HL-60 (cell line): ENCODE data around the gene GATA6.

Experiments used
- POLR2AphosphoS5 ChIP-seq: IDR thresholded peaks from 2 replicates; pipeline ENCODE4 v1.6.1; 2012; ENCODE audit warnings: low read depth
- TF ChIP-seq, protein P1 (sequence below): IDR thresholded peaks from one replicate; pipeline ENCODE4 v1.5.1; 2011; ENCODE audit warnings: low read length, control low read depth, inconsistent platforms; ENCODE audit not compliant: insufficient read depth

GRCh38 chr18:22172594-22173049 is 3.2 kb downstream of the GATA6 start:
- TF ChIP-seq, protein P1, sequence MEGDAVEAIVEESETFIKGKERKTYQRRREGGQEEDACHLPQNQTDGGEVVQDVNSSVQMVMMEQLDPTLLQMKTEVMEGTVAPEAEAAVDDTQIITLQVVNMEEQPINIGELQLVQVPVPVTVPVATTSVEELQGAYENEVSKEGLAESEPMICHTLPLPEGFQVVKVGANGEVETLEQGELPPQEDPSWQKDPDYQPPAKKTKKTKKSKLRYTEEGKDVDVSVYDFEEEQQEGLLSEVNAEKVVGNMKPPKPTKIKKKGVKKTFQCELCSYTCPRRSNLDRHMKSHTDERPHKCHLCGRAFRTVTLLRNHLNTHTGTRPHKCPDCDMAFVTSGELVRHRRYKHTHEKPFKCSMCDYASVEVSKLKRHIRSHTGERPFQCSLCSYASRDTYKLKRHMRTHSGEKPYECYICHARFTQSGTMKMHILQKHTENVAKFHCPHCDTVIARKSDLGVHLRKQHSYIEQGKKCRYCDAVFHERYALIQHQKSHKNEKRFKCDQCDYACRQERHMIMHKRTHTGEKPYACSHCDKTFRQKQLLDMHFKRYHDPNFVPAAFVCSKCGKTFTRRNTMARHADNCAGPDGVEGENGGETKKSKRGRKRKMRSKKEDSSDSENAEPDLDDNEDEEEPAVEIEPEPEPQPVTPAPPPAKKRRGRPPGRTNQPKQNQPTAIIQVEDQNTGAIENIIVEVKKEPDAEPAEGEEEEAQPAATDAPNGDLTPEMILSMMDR, result no peak
- no peak for TF ChIP-seq POLR2AphosphoS5
